ENCODE data around the gene GPR89B. TPM values are rescaled to one million over a fixed set of nuclear protein-coding genes. Genes with fewer than 3 reads are reported as not detected.
"Not testable (repeated sequence)": the region's sequence is repeated elsewhere in the genome, so short reads cannot be mapped to it uniquely, and the experiment has no call there.

GPR89B gene
- polyA plus RNA-seq, 3 donors: 2.5 to 7.7 (median 7.7) TPM

DNA sequence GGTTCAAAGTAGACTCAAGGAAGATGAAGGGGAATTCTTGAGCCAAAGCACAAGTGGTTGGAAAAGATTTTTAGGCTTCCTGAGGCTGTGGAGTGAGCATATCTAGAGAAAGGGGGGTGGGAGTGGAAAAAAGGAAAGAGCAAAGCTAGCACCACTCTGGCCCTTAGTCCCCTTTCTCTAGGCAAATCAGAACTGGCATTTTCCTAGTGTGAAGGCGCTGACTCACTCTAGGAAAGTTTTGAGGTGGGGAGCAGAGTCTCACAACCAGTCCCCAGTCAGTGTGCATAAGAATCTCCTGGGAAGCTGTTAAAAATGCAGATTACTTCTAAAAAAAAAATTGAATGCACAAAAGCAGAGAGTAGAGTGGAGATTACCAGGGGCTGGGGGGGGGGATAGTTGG, 3.4 kb upstream of the GPR89B start:
- no CpG with 5 or more reads among the region's 1 CpG for WGBS (ENCODE audit: insufficient coverage)
- H3K79me2 ChIP-seq (ENCODE audit: insufficient read depth, low read length): peaks cover 5% of the 10 kb centered on the region
- Mint-ChIP-seq H3K36me3 (no peaks in the 10 kb centered on the region), H3K4me1 (peaks cover 5% of the 10 kb centered on the region), H3K27me3 (ENCODE audit: low read depth in 3 of 3) (no peaks in the 10 kb centered on the region), H3K4me3 (no peak overlapping the region), H3K27ac (no peak overlapping the region), H3K9me3 (no peaks in the 10 kb centered on the region)
- no peaks in the 10 kb centered on the region for H3K27me3 ChIP-seq (ENCODE audit: control insufficient read depth in 2 of 2, insufficient read depth in 2 of 2, low read length in 2 of 2)
- intact Hi-C loops (cut with micrococcal nuclease): no loop called here
- H4K20me1 ChIP-seq (ENCODE audit: insufficient read depth, low read length): no peaks in the 10 kb centered on the region
- H3K4me3 ChIP-seq (replicated peaks in 1 of 3; ENCODE audit: low read depth in 2 of 3, low read length in 3 of 3): no peak overlapping the region
- no peaks in the 10 kb centered on the region for H3K36me3 ChIP-seq (replicated peaks in 1 of 2; ENCODE audit: control insufficient read depth in 1 of 2, insufficient read depth in 2 of 2, low read length in 2 of 2)
- TF ChIP-seq, protein P1, sequence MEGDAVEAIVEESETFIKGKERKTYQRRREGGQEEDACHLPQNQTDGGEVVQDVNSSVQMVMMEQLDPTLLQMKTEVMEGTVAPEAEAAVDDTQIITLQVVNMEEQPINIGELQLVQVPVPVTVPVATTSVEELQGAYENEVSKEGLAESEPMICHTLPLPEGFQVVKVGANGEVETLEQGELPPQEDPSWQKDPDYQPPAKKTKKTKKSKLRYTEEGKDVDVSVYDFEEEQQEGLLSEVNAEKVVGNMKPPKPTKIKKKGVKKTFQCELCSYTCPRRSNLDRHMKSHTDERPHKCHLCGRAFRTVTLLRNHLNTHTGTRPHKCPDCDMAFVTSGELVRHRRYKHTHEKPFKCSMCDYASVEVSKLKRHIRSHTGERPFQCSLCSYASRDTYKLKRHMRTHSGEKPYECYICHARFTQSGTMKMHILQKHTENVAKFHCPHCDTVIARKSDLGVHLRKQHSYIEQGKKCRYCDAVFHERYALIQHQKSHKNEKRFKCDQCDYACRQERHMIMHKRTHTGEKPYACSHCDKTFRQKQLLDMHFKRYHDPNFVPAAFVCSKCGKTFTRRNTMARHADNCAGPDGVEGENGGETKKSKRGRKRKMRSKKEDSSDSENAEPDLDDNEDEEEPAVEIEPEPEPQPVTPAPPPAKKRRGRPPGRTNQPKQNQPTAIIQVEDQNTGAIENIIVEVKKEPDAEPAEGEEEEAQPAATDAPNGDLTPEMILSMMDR (IDR thresholded peaks at IDR 0.05): no peak
- H2AFZ ChIP-seq (ENCODE audit: insufficient read depth, low read depth, low read length, poor library complexity, severe bottlenecking): no peak overlapping the region
- no peak overlapping the region for H3K27ac ChIP-seq (ENCODE audit: low read depth in 1 of 2, low read length in 2 of 2)
- peaks cover 3 to 7% of the 10 kb centered on the region in 2 donors for H3K4me1 ChIP-seq (ENCODE audit: control insufficient read depth in 1 of 2, insufficient read depth in 2 of 2, low read length in 2 of 2)
- DNase-seq: no peak
- H3K9ac ChIP-seq (ENCODE audit: insufficient read depth, low read length, poor library complexity, severe bottlenecking): no peak overlapping the region
- H3K4me2 ChIP-seq (replicated peaks; ENCODE audit: extremely low read depth, low read length, poor library complexity, severe bottlenecking): no peak overlapping the region
- no peaks in the 10 kb centered on the region for H3K9me3 ChIP-seq (replicated peaks in 1 of 2; ENCODE audit: control insufficient read depth in 1 of 2, insufficient read depth in 1 of 2, low read length in 2 of 2)

DNA sequence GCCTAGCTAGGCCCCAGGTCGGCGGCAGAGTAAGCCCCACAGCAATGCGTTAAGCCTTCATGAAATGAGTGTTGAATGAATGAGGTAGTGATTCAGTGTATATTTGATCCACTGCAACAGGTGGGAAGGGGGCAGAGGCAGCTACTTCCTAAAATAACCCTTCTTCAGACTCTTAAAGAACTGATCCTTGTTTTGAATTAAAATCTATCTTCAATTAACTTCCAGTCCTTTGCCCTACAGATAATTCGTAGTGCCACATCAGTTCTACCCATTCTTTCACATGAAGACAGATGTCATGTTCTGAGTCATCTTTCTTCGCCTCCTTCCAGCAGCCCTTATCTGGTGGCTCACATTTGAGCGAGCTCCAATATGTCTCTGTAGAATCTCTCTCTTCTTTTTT, 1.0 kb upstream of the GPR89B start:
- H3K36me3 Mint-ChIP-seq; H3K4me3 Mint-ChIP-seq; intact Hi-C loops (cut with micrococcal nuclease); H3K27me3 Mint-ChIP-seq (ENCODE audit: low read depth in 3 of 3); H3K27me3 ChIP-seq (ENCODE audit: control insufficient read depth in 2 of 2, insufficient read depth in 2 of 2, low read length in 2 of 2); H2AFZ ChIP-seq (ENCODE audit: insufficient read depth, low read depth, low read length, poor library complexity, severe bottlenecking); H3K27ac Mint-ChIP-seq; H3K9me3 ChIP-seq (replicated peaks in 1 of 2; ENCODE audit: control insufficient read depth in 1 of 2, insufficient read depth in 1 of 2, low read length in 2 of 2); H3K4me2 ChIP-seq (replicated peaks; ENCODE audit: extremely low read depth, low read length, poor library complexity, severe bottlenecking); H3K4me3 ChIP-seq (replicated peaks in 1 of 3; ENCODE audit: low read depth in 2 of 3, low read length in 3 of 3); H3K27ac ChIP-seq (ENCODE audit: low read depth in 1 of 2, low read length in 2 of 2); H3K36me3 ChIP-seq (replicated peaks in 1 of 2; ENCODE audit: control insufficient read depth in 1 of 2, insufficient read depth in 2 of 2, low read length in 2 of 2); H3K9me3 Mint-ChIP-seq; DNase-seq; H3K79me2 ChIP-seq (ENCODE audit: insufficient read depth, low read length); H4K20me1 ChIP-seq (ENCODE audit: insufficient read depth, low read length); H3K9ac ChIP-seq (ENCODE audit: insufficient read depth, low read length, poor library complexity, severe bottlenecking): not testable (repeated sequence)
- WGBS (ENCODE audit: insufficient coverage): no CpG with 5 or more reads among the region's 6 CpGs
- H3K4me1 ChIP-seq (ENCODE audit: control insufficient read depth in 1 of 2, insufficient read depth in 2 of 2, low read length in 2 of 2): peaks cover 3 to 12% of the 10 kb centered on the region in 2 donors
- H3K4me1 Mint-ChIP-seq: peaks cover 12% of the 10 kb centered on the region

DNA sequence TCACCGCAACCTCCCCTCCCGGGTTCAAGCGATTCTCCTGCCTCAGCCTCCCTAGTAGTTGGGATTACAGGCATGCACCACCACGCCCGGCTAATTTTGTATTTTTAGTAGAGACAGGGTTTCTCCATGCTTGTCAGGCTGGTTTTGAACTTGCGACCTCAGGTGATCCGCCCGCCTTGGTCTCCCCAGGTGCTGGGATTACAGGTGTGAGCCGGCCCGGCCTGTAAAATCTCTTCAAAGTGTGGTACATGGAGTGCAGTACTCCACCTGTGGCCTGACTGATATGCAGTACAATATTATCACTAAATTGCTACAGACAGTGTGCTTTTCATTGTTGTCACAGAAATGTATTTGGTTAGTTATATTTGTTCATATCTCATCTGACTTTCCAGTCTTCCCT, 531 bp upstream of the GPR89B start:
- H3K4me1 Mint-ChIP-seq: peaks cover 12% of the 10 kb centered on the region
- H3K9ac ChIP-seq (ENCODE audit: insufficient read depth, low read length, poor library complexity, severe bottlenecking); intact Hi-C loops (cut with micrococcal nuclease); H3K27me3 Mint-ChIP-seq (ENCODE audit: low read depth in 3 of 3); H3K36me3 Mint-ChIP-seq; H3K4me2 ChIP-seq (replicated peaks; ENCODE audit: extremely low read depth, low read length, poor library complexity, severe bottlenecking); H4K20me1 ChIP-seq (ENCODE audit: insufficient read depth, low read length); H3K9me3 Mint-ChIP-seq; H3K9me3 ChIP-seq (replicated peaks in 1 of 2; ENCODE audit: control insufficient read depth in 1 of 2, insufficient read depth in 1 of 2, low read length in 2 of 2); H3K27ac ChIP-seq (ENCODE audit: low read depth in 1 of 2, low read length in 2 of 2); H3K27me3 ChIP-seq (ENCODE audit: control insufficient read depth in 2 of 2, insufficient read depth in 2 of 2, low read length in 2 of 2); H2AFZ ChIP-seq (ENCODE audit: insufficient read depth, low read depth, low read length, poor library complexity, severe bottlenecking); H3K4me3 ChIP-seq (replicated peaks in 1 of 3; ENCODE audit: low read depth in 2 of 3, low read length in 3 of 3); H3K79me2 ChIP-seq (ENCODE audit: insufficient read depth, low read length); H3K36me3 ChIP-seq (replicated peaks in 1 of 2; ENCODE audit: control insufficient read depth in 1 of 2, insufficient read depth in 2 of 2, low read length in 2 of 2); H3K27ac Mint-ChIP-seq; DNase-seq; H3K4me3 Mint-ChIP-seq: not testable (repeated sequence)
- peaks cover 3 to 12% of the 10 kb centered on the region in 2 donors for H3K4me1 ChIP-seq (ENCODE audit: control insufficient read depth in 1 of 2, insufficient read depth in 2 of 2, low read length in 2 of 2)
- WGBS (ENCODE audit: insufficient coverage): no CpG with 5 or more reads among the region's 10 CpGs

- H2AFZ ChIP-seq (ENCODE audit: insufficient read depth, low read depth, low read length, poor library complexity, severe bottlenecking); H3K4me3 Mint-ChIP-seq; H3K4me2 ChIP-seq (replicated peaks; ENCODE audit: extremely low read depth, low read length, poor library complexity, severe bottlenecking); H3K27ac ChIP-seq (ENCODE audit: low read depth in 1 of 2, low read length in 2 of 2); H3K36me3 ChIP-seq (replicated peaks in 1 of 2; ENCODE audit: control insufficient read depth in 1 of 2, insufficient read depth in 2 of 2, low read length in 2 of 2); H3K36me3 Mint-ChIP-seq; H3K27me3 ChIP-seq (ENCODE audit: control insufficient read depth in 2 of 2, insufficient read depth in 2 of 2, low read length in 2 of 2); H3K27ac Mint-ChIP-seq; H3K79me2 ChIP-seq (ENCODE audit: insufficient read depth, low read length); intact Hi-C loops (cut with micrococcal nuclease); H3K9ac ChIP-seq (ENCODE audit: insufficient read depth, low read length, poor library complexity, severe bottlenecking); H4K20me1 ChIP-seq (ENCODE audit: insufficient read depth, low read length); H3K9me3 ChIP-seq (replicated peaks in 1 of 2; ENCODE audit: control insufficient read depth in 1 of 2, insufficient read depth in 1 of 2, low read length in 2 of 2); DNase-seq; H3K27me3 Mint-ChIP-seq (ENCODE audit: low read depth in 3 of 3); H3K4me3 ChIP-seq (replicated peaks in 1 of 3; ENCODE audit: low read depth in 2 of 3, low read length in 3 of 3); H3K9me3 Mint-ChIP-seq: not testable (repeated sequence)
- no CpG with 5 or more reads among the region's 2 CpGs for WGBS (ENCODE audit: insufficient coverage)
- H3K4me1 Mint-ChIP-seq: peaks cover 12% of the 10 kb centered on the region
- H3K4me1 ChIP-seq (ENCODE audit: control insufficient read depth in 1 of 2, insufficient read depth in 2 of 2, low read length in 2 of 2): peaks cover 3 to 12% of the 10 kb centered on the region in 2 donors
Measured at GRCh38 chr1:147931137-147931536, 2.9 kb downstream of the GPR89B start.

Data from CD14-positive monocyte (primary cell).